Skeletal muscle satellite cell (primary cell): ENCODE measurements around the gene CPXM1.
A peak's percentile ranks its signal among the peaks of the same experiment; 100 is the strongest.

Source experiments
- H3K27me3 ChIP-seq: 2 replicates; pipeline ENCODE4 v1.7.0; 2013; ENCODE audit warnings: low read length; ENCODE audit not compliant: control insufficient read depth, insufficient read depth
- H3K36me3 ChIP-seq: 2 replicates; pipeline ENCODE4 v1.7.0; 2013; ENCODE audit warnings: mild to moderate bottlenecking, control low read depth, low read length; ENCODE audit not compliant: insufficient read depth
- H3K4me1 ChIP-seq: 2 replicates; pipeline ENCODE4 v1.7.0; 2013; ENCODE audit warnings: low read length; ENCODE audit not compliant: control insufficient read depth, insufficient read depth
- H3K4me2 ChIP-seq: 2 replicates; pipeline ENCODE4 v1.7.0; 2013; ENCODE audit warnings: mild to moderate bottlenecking, low read length
- H3K4me3 ChIP-seq: 2 replicates; pipeline ENCODE4 v1.7.0; 2013; ENCODE audit warnings: low read length
- H3K9ac ChIP-seq: 2 replicates; pipeline ENCODE4 v1.7.0; 2013; ENCODE audit warnings: mild to moderate bottlenecking, low read depth, low read length, moderate library complexity
- H3K9me3 ChIP-seq: replicated peaks from 2 replicates; pipeline ENCODE4 v1.7.0; 2013; ENCODE audit warnings: mild to moderate bottlenecking, control low read depth, low read length

Gene CPXM1

DNA sequence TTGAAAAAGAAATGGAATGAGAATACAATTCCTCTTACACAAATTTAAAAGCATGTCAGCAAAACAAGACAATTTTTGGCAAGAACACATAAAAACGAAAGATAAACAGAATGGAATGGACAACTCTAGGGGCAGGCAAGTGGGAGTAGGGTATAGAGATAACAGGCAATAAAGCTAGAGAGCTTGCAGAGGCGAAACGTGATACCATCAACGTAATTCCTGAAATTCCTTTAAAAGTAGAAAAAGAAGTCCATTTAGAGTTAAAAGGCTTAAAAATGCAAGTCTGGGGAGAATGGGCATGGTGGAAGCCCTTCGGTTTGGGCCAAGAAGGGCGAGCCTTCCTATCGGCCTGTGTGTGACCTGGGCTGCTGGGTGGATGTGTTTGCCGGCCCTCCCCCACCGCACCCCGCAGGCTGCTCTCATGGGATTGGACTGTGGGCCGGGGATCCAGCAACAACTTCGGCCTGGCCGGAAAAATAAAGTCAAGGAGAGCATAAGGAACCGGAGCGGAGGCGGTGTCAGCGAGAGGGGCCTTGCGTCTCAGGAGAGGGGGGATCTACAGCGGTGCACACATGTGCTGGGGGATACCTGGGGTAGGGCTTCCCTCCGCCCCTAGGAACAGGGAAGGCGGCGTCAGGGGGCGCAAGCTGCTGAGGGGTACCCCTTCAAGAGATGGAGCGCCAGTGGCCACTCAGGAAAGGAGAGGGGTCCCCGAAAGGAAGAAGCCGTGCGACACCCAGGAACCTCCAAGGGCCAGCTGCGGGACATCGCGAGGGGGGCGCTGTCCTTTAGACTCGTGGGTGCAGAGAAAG, 19.9 kb upstream of the CPXM1 start:
- H3K4me2 ChIP-seq = peak overlapping the region; percentile 24
- no peaks in the 10 kb centered on the region for H3K9me3 ChIP-seq
- H3K27me3 ChIP-seq = peaks cover 27% of the 10 kb centered on the region
- H3K4me3 ChIP-seq = no peak overlapping the region
- peaks cover 13% of the 10 kb centered on the region for H3K4me1 ChIP-seq
- no peaks in the 10 kb centered on the region for H3K36me3 ChIP-seq
- H3K9ac ChIP-seq = no peak overlapping the region

DNA sequence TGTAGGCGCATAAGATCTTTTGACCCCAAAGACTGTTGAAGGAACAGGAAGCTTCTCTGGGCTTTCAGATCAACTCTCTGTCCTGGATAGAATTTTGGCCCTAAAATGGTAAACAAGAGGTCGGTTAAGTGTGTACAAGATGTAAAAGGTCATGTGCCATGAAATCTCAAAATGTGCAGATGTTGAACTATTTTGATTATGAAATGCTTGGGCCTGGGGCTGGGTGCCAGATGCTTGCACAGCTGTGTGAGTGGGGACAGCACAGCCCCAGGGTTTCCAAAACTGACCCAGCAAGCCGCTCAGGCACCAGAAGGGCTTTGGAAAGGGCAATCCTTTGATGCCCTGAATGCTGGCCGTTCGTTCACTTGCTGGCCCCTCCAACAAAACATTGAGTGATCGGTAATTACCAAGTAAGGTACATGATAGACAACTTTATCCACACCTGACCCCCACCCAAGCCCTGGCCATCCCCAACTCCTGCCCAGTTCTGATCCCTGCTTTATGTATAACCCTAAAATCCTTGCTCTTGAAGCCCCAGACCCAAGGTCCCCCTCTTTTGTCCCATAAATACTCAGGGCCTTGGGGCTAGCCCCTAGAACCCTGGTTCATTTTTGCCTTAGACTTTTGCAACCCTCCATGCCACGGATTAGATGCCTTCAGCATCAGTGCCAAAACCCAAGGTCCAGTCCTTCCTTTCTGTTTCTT, 17.6 kb upstream of the CPXM1 start:
- H3K27me3 ChIP-seq = peaks cover 27% of the 10 kb centered on the region
- no peaks in the 10 kb centered on the region for H3K36me3 ChIP-seq
- H3K4me1 ChIP-seq = peaks cover 28% of the 10 kb centered on the region
- no peaks in the 10 kb centered on the region for H3K9me3 ChIP-seq
- no peak overlapping the region for H3K9ac ChIP-seq
- no peak overlapping the region for H3K4me3 ChIP-seq
- H3K4me2 ChIP-seq = no peak overlapping the region

- Histone ChIP-seq H3K4me1 (peaks cover 28% of the 10 kb centered on the region), H3K27me3 (peaks cover 27% of the 10 kb centered on the region), H3K36me3 (no peaks in the 10 kb centered on the region), H3K9me3 (no peaks in the 10 kb centered on the region), H3K4me3 (no peak overlapping the region), H3K9ac (no peak overlapping the region), H3K4me2 (no peak overlapping the region)
Measured at GRCh38 chr20:2817341-2817726, 16.9 kb upstream of the CPXM1 start.

DNA sequence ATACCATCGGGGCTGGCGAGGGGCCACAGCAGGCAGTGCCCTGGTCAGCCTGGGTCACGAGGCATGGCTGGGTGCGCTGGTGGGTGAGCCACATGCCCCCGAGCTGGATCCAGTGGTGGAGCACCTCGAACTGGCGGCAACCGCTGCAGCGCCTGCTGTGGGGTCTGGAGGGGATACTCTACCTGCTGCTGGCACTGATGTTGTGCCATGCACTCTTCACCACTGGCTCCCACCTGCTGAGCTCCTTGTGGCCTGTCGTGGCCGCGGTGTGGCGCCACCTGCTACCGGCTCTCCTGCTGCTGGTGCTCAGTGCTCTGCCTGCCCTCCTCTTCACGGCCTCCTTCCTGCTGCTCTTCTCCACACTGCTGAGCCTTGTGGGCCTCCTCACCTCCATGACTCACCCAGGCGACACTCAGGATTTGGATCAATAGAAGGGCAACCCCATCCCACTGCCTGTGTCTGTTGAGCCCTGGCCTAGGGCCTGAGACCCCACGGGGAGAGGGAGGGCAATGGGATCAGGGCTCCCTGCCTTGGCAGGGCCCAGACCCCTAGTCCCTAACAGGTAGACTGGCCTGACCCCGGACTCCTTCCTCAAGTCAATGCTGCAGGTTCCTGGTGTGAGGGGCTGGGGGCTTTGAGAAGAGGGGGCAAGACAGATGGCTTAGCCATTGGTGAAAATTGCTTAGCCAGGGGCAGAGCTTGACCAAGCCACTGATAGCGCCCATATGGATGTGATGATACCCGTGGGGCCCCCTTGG, 16.3 kb upstream of the CPXM1 start:
- no peak overlapping the region for H3K9ac ChIP-seq

GRCh38 chr20:2816030-2816582, 15.7 kb upstream of the CPXM1 start, which contains the start of gene TMEM239:
Gene TMEM239, plus strand, starts transcription at chr20:2816364. Its CDS starts 191 bp downstream, at chr20:2816555.
- Histone ChIP-seq H3K4me3 (no peak within 1 kb of the TSS), H3K9ac (no peak within 1 kb of the TSS), H3K27me3 (peaks cover 21% of the 10 kb centered on the region), H3K4me2 (peak within 1 kb of the TSS; percentile 54), H3K4me1 (peaks cover 28% of the 10 kb centered on the region), H3K36me3 (no peaks in the 10 kb centered on the region), H3K9me3 (no peaks in the 10 kb centered on the region)

More for the DNA sequence above, 16.3 kb upstream of the CPXM1 start:
- no peak overlapping the region for H3K4me3 ChIP-seq
- H3K9me3 ChIP-seq = no peaks in the 10 kb centered on the region
- H3K27me3 ChIP-seq = peaks cover 27% of the 10 kb centered on the region
- H3K4me1 ChIP-seq = peaks cover 28% of the 10 kb centered on the region
- no peaks in the 10 kb centered on the region for H3K36me3 ChIP-seq
- H3K4me2 ChIP-seq = no peak overlapping the region

DNA sequence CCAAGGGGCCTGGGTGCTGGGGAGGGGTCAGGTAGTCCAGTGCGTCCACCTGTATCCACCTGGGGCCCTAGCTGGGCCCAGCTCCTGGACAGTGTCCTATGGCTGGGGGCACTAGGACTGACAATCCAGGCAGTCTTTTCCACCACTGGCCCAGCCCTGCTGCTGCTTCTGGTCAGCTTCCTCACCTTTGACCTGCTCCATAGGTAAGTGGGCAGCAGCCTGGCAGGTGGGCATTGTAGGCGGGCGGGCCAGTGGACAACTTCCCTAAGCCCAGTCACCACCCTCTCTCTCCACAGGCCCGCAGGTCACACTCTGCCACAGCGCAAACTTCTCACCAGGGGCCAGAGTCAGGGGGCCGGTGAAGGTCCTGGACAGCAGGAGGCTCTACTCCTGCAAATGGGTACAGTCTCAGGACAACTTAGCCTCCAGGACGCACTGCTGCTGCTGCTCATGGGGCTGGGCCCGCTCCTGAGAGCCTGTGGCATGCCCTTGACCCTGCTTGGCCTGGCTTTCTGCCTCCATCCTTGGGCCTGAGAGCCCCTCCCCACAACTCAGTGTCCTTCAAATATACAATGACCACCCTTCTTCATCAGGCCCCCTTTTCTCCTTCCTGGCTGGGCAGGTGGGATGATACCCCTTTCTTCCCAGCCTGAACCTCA, 14.9 kb upstream of the CPXM1 start:
- no peak overlapping the region for H3K9ac ChIP-seq

GRCh38 chr20:2814587-2815051, 14.2 kb upstream of the CPXM1 start, which contains the start of gene C20orf141:
Gene C20orf141, plus strand, starts transcription at chr20:2814987. Its CDS starts 198 bp downstream, at chr20:2815185.
- no peaks in the 10 kb centered on the region for H3K36me3 ChIP-seq
- no peak within 1 kb of the TSS for H3K9ac ChIP-seq
- H3K4me3 ChIP-seq = no peak within 1 kb of the TSS
- peaks cover 10% of the 10 kb centered on the region for H3K27me3 ChIP-seq
- H3K9me3 ChIP-seq = no peaks in the 10 kb centered on the region
- peaks cover 19% of the 10 kb centered on the region for H3K4me1 ChIP-seq
- H3K4me2 ChIP-seq = peak within 1 kb of the TSS; percentile 54

More for the DNA sequence above, 14.9 kb upstream of the CPXM1 start:
- Histone ChIP-seq H3K36me3 (no peaks in the 10 kb centered on the region), H3K9me3 (no peaks in the 10 kb centered on the region), H3K4me3 (no peak overlapping the region), H3K4me1 (peaks cover 26% of the 10 kb centered on the region), H3K4me2 (peak overlapping the region; percentile 54), H3K27me3 (peaks cover 16% of the 10 kb centered on the region)

GRCh38 chr20:2814076-2814475, 13.6 kb upstream of the CPXM1 start:
- Histone ChIP-seq H3K4me3 (no peak overlapping the region), H3K4me2 (peak overlapping the region; percentile 36), H3K27me3 (peaks cover 8% of the 10 kb centered on the region), H3K36me3 (no peaks in the 10 kb centered on the region), H3K9me3 (no peaks in the 10 kb centered on the region), H3K4me1 (peaks cover 18% of the 10 kb centered on the region), H3K9ac (no peak overlapping the region)

DNA sequence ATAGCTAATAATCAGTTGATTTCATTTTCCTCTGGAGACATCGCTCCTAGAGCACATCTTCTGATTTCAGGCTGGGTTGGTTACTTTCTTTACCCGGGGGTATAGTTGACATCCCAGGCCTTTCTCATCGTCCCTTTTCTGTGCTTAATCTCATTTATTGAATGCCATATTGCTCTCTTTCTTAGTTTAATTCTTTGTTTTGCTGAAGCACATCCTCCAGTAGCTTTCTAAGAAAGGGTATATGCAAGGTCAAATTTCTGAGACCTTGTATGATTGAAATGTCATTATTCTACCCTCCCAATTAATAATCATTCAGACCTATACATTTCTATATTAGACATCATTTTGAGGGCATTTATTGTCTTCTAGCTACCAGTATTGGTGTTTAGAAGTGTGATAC, 11.8 kb upstream of the CPXM1 start:
- Histone ChIP-seq H3K27me3 (peaks cover 15% of the 10 kb centered on the region), H3K9me3 (no peaks in the 10 kb centered on the region), H3K9ac (no peak overlapping the region), H3K4me3 (no peak overlapping the region), H3K4me2 (no peak overlapping the region), H3K4me1 (peaks cover 18% of the 10 kb centered on the region), H3K36me3 (no peaks in the 10 kb centered on the region)

DNA sequence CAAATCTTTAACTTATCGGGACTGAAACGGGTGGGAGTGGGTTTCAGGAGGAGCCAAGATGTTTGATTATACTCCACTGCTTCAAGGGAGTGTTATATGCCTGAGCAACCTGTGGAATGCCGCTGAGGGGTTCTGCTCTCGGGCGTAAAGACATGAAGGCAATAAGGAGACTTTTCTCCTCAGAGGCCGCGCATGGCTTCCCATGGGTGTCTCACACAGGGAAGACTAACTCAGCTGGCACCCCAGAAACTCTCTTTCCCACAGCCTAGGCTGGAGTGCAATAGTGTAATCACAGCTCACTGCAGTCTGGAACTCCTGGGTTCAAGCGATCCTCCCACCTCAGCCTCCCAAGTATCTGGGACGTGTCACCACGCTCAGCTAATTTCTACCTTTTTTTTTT, 9.3 kb upstream of the CPXM1 start:
- Histone ChIP-seq H3K9ac (no peak overlapping the region), H3K36me3 (no peaks in the 10 kb centered on the region), H3K9me3 (no peaks in the 10 kb centered on the region), H3K4me3 (no peak overlapping the region), H3K4me1 (peaks cover 14% of the 10 kb centered on the region), H3K27me3 (peaks cover 38% of the 10 kb centered on the region), H3K4me2 (no peak overlapping the region)
